RWPE2 (cell line): ENCODE data around the gene FMNL3.

Source experiments
- ATAC-seq: fragments of 200-7000 bp; cut with Tn5 transposase; 3 replicates; pipeline ENCODE4 v1.9.1; 2021; ENCODE audit warnings: low read depth
- DNase-seq: peaks from one replicate; pipeline ENCODE4 v3.0.0-alpha.2; 2020; ENCODE audit warnings: low spot score
- H3K27ac ChIP-seq: fragments of 450-650 bp; 2 replicates; pipeline ENCODE4 v1.5.1; 2017; ENCODE audit warnings: mild to moderate bottlenecking; ENCODE audit not compliant: poor library complexity, severe bottlenecking
- H3K27me3 ChIP-seq: fragments of 250-450 bp; sonication (Bioruptor Pico); 2 replicates; pipeline ENCODE4 v1.5.1; 2021; ENCODE audit warnings: mild to moderate bottlenecking, moderate library complexity; ENCODE audit not compliant: insufficient read depth, poor library complexity, severe bottlenecking
- H3K36me3 ChIP-seq: fragments of 250-450 bp; sonication (Bioruptor Pico); 2 replicates; pipeline ENCODE4 v1.5.1; 2020; ENCODE audit warnings: low read depth, mild to moderate bottlenecking, moderate library complexity
- H3K4me1 ChIP-seq: fragments of 250-450 bp; sonication (Bioruptor Pico); 2 replicates; pipeline ENCODE4 v1.5.1; 2021; ENCODE audit warnings: mild to moderate bottlenecking, moderate library complexity; ENCODE audit not compliant: insufficient read depth, poor library complexity, severe bottlenecking
- H3K4me3 ChIP-seq: fragments of 250-450 bp; sonication (Bioruptor Pico); 2 replicates; pipeline ENCODE4 v1.5.1; 2021; ENCODE audit warnings: mild to moderate bottlenecking, moderate library complexity; ENCODE audit not compliant: severe bottlenecking
- H3K9me3 ChIP-seq: fragments of 250-450 bp; sonication (Bioruptor Pico); 2 replicates; pipeline ENCODE4 v1.5.1; 2021; ENCODE audit warnings: mild to moderate bottlenecking, moderate library complexity; ENCODE audit not compliant: severe bottlenecking
- TF ChIP-seq, protein P1 (sequence below): fragments of 450-650 bp; IDR thresholded peaks from one replicate; pipeline ENCODE4 v1.5.1; 2017; ENCODE audit warnings: mild to moderate bottlenecking, moderate library complexity; ENCODE audit not compliant: poor library complexity, severe bottlenecking

Gene FMNL3

GRCh38 chr12:49662998-49663843 lies 44.0 kb downstream of the FMNL3 start:
- peak; percentile 91 for ATAC-seq
- no peak for DNase-seq
- H3K4me1 ChIP-seq: peaks cover 18% of the 10 kb centered on the region
- TF ChIP-seq, protein P1, sequence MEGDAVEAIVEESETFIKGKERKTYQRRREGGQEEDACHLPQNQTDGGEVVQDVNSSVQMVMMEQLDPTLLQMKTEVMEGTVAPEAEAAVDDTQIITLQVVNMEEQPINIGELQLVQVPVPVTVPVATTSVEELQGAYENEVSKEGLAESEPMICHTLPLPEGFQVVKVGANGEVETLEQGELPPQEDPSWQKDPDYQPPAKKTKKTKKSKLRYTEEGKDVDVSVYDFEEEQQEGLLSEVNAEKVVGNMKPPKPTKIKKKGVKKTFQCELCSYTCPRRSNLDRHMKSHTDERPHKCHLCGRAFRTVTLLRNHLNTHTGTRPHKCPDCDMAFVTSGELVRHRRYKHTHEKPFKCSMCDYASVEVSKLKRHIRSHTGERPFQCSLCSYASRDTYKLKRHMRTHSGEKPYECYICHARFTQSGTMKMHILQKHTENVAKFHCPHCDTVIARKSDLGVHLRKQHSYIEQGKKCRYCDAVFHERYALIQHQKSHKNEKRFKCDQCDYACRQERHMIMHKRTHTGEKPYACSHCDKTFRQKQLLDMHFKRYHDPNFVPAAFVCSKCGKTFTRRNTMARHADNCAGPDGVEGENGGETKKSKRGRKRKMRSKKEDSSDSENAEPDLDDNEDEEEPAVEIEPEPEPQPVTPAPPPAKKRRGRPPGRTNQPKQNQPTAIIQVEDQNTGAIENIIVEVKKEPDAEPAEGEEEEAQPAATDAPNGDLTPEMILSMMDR: no peak
- H3K9me3 ChIP-seq: no peaks in the 10 kb centered on the region
- no peaks in the 10 kb centered on the region for H3K27me3 ChIP-seq
- peaks cover 4% of the 10 kb centered on the region; the same call in 1 of the 2 replicates for H3K36me3 ChIP-seq
- peak overlapping the region; percentile 79 for H3K27ac ChIP-seq
- no peak overlapping the region for H3K4me3 ChIP-seq

DNA sequence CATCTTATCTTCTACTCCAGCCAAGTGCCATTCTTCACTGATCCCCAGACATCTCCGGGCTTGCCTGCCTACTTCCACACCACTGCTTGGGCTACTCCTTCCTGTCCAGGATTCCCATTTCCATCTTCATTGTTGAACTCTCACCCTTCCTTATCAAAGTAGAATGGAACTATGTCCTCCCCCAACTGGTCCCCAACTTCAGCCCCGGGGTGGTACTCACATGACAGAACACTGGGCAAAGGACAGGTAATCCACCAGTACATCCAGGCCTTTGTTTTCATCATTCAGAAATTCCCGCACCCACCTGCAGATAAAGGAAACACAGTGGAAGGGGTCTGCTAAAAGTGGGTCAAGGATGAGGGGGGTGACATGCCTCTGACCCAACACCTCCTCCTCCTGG lies 45.5 kb downstream of the FMNL3 start:
- no peaks in the 10 kb centered on the region for H3K9me3 ChIP-seq
- no peak overlapping the region for H3K27ac ChIP-seq
- peaks cover 18% of the 10 kb centered on the region for H3K4me1 ChIP-seq
- TF ChIP-seq, protein P1: no peak
- peaks cover 4% of the 10 kb centered on the region; the same call in 1 of the 2 replicates for H3K36me3 ChIP-seq
- DNase-seq (no peak), ATAC-seq (no peak)
- no peaks in the 10 kb centered on the region for H3K27me3 ChIP-seq
- H3K4me3 ChIP-seq: no peak overlapping the region

- H3K27ac ChIP-seq: no peak overlapping the region
- ATAC-seq (no peak), DNase-seq (no peak)
- TF ChIP-seq, protein P1: no peak
- peaks cover 4% of the 10 kb centered on the region; the same call in 1 of the 2 replicates for H3K36me3 ChIP-seq
- no peak overlapping the region for H3K4me3 ChIP-seq
- H3K9me3 ChIP-seq: no peaks in the 10 kb centered on the region
- H3K27me3 ChIP-seq: no peaks in the 10 kb centered on the region
- H3K4me1 ChIP-seq: peaks cover 18% of the 10 kb centered on the region
These were observed 46.0 kb downstream of the FMNL3 start for GRCh38 chr12:49661191-49661590.

DNA sequence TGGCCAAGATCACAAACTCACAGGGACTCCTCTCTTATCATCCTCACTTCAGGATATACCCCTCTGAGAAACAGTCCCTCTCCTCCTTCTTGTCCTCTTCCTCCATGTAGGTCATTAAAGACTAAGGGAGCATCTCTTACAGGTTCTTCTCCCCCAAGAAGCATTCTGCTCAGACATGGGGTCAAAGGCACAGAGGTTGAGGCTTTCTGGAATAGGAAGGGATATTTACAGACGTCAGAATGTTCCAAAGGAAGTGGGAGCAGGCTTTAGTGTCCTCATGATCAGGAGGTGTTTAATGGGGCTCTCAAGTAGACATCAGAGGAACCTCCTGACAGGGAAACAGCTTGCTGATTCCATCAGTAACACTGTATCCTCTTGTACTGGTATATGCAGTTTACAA lies 47.5 kb downstream of the FMNL3 start:
- H3K9me3 ChIP-seq: no peaks in the 10 kb centered on the region
- TF ChIP-seq, protein P1: no peak
- peaks cover 4% of the 10 kb centered on the region; the same call in 1 of the 2 replicates for H3K36me3 ChIP-seq
- no peaks in the 10 kb centered on the region for H3K27me3 ChIP-seq
- ATAC-seq (no peak), DNase-seq (no peak)
- H3K4me3 ChIP-seq: no peak overlapping the region
- no peak overlapping the region for H3K27ac ChIP-seq
- peaks cover 17% of the 10 kb centered on the region for H3K4me1 ChIP-seq

GRCh38 chr12:49658276-49658675 lies 48.9 kb downstream of the FMNL3 start:
- Histone ChIP-seq H3K4me3 (no peak overlapping the region), H3K9me3 (no peaks in the 10 kb centered on the region), H3K27me3 (no peaks in the 10 kb centered on the region), H3K4me1 (peaks cover 8% of the 10 kb centered on the region), H3K36me3 (peaks cover 4% of the 10 kb centered on the region; the same call in 1 of the 2 replicates), H3K27ac (no peak overlapping the region)
- ATAC-seq (no peak), DNase-seq (no peak)
- TF ChIP-seq, protein P1: no peak
